Right atrium auricular region (tissue), 2 donors: Measurements from ENCODE around the gene FRMPD3. TPM values are rescaled to one million over a fixed set of nuclear protein-coding genes. Genes with fewer than 3 reads are reported as not detected.
"Not testable (repeated sequence)": the region's sequence is repeated elsewhere in the genome, so short reads cannot be mapped to it uniquely, and the experiment has no call there.

Experiments
- DNase-seq: peaks from one replicate; pipeline ENCODE4 v3.0.0-alpha.2; 2019; ENCODE audit warnings: low spot score
- H3K27ac ChIP-seq, 2 donors: fragments of 200-600 bp; sonication (generic); 1 replicate in 1 of 2; 2 replicates in 1 of 2; pipeline ENCODE4 v1.5.1; 2016 to 2019
- H3K27me3 ChIP-seq, 2 donors: fragments of 200-600 bp; sonication (generic); one replicate each; pipeline versions ENCODE4 v1.5.1 to v1.6.0; 2017 to 2019
- H3K36me3 ChIP-seq: fragments of 200-600 bp; sonication (generic); one replicate; pipeline ENCODE4 v1.5.1; 2016
- H3K4me1 ChIP-seq, 2 donors: fragments of 200-600 bp; sonication (generic); one replicate each; pipeline versions ENCODE4 v1.5.1 to v1.6.0; 2017 to 2019
- H3K4me3 ChIP-seq, 2 donors: fragments of 200-600 bp; sonication (generic); 1 replicate in 1 of 2; 2 replicates in 1 of 2; pipeline ENCODE4 v1.5.1; 2017 to 2019; ENCODE audit warnings: mild to moderate bottlenecking in 1 of 2, moderate library complexity in 1 of 2
- H3K9me3 ChIP-seq, 2 donors: fragments of 200-600 bp; sonication (generic); one replicate each; pipeline ENCODE4 v1.5.1; 2019
- CTCF ChIP-seq, 2 donors: fragments of 200-600 bp; sonication (generic); IDR thresholded peaks; one replicate each; pipeline ENCODE4 v1.5.1; 2019; ENCODE audit warnings: antibody characterized with exemption in 2 of 2
- total RNA-seq, 2 donors: library from RNA; depleted of rRNA; stranded (reverse); fragments of >200 nt; gene quantifications; one replicate each; pipeline ENCODE4 v1.1.0, GENCODE V29; 2016

FRMPD3 gene
- total RNA-seq, 2 donors from 2014 or later, result 0.12 TPM; not detected in 1

GRCh38 chrX:107465932-107466620 is 16.6 kb downstream of the FRMPD3 start:
- DNase-seq, result no peak
- H3K9me3 ChIP-seq, result no peaks in the 10 kb centered on the region
- no peak for TF ChIP-seq CTCF (IDR thresholded peaks at IDR 0.05)
- H3K27ac ChIP-seq, result no peak overlapping the region
- H3K27me3 ChIP-seq, result no peaks in the 10 kb centered on the region
- no peaks in the 10 kb centered on the region for H3K4me1 ChIP-seq
- H3K4me3 ChIP-seq, result no peak overlapping the region
- H3K36me3 ChIP-seq, result no peaks in the 10 kb centered on the region

GRCh38 chrX:107467271-107467670 is 17.8 kb downstream of the FRMPD3 start:
- H3K27me3 ChIP-seq, result no peaks in the 10 kb centered on the region
- no peak overlapping the region for H3K27ac ChIP-seq
- H3K4me3 ChIP-seq, result no peak overlapping the region
- H3K9me3 ChIP-seq, result no peaks in the 10 kb centered on the region
- DNase-seq, result no peak
- H3K4me1 ChIP-seq, result no peaks in the 10 kb centered on the region
- no peaks in the 10 kb centered on the region for H3K36me3 ChIP-seq
- TF ChIP-seq CTCF (IDR thresholded peaks at IDR 0.05), result no peak

GRCh38 chrX:107470198-107470597 is 20.7 kb downstream of the FRMPD3 start:
- DNase-seq, result no peak
- Histone ChIP-seq H3K4me1 (no peaks in the 10 kb centered on the region), H3K4me3 (no peak overlapping the region), H3K27me3 (no peaks in the 10 kb centered on the region), H3K9me3 (no peaks in the 10 kb centered on the region), H3K36me3 (no peaks in the 10 kb centered on the region), H3K27ac (no peak overlapping the region)
- no peak for TF ChIP-seq CTCF (IDR thresholded peaks at IDR 0.05)

- no peaks in the 10 kb centered on the region for H3K9me3 ChIP-seq
- no peaks in the 10 kb centered on the region for H3K27me3 ChIP-seq
- DNase-seq, result no peak
- H3K4me3 ChIP-seq, result no peak overlapping the region
- no peaks in the 10 kb centered on the region for H3K4me1 ChIP-seq
- TF ChIP-seq CTCF (IDR thresholded peaks at IDR 0.05), result no peak
- no peaks in the 10 kb centered on the region for H3K36me3 ChIP-seq
- H3K27ac ChIP-seq, result no peak overlapping the region
Measured at GRCh38 chrX:107470971-107471370, 21.5 kb downstream of the FRMPD3 start.

DNA sequence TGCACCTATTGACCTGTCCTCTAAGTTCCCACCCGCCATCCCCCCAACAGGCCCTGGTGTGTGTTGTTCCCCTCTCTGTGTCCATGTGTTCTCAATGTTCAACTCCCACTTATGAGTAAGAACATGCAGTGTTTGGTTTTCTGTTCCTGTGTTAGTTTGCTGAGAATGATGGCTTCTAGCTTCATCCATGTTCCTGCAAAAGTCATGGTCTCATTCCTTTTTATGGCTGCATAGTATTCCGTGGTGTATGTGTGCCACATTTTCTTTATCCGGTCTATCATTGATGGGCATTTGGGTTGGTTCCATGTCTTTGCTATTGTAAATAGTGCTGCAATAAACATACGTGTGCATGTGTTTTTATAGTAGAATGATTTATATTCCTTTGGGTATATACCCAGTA is 22.0 kb downstream of the FRMPD3 start:
- not testable (repeated sequence) for H3K4me3 ChIP-seq, H3K36me3 ChIP-seq, DNase-seq, H3K27me3 ChIP-seq, H3K4me1 ChIP-seq, H3K27ac ChIP-seq, H3K9me3 ChIP-seq

DNA sequence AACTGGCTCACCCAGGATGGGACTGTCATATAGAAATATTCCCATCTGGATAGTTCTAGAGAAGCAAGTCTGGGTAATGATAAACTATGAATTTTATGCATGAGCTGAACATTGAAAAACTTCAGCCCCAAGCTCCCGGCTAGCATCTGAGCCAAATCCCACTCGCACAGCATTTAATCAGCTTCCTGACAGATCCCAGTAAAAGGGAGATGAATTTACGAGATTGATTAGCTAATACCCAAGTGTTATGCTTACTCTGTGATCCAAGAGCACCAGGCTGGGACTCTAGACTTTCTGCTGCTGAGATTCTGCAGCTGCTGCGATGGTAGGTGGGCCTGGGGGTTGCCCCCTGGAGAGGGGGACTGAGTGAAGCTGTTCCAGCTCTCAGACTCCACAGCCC is 28.0 kb downstream of the FRMPD3 start:
- H3K27me3 ChIP-seq, result no peaks in the 10 kb centered on the region
- H3K9me3 ChIP-seq, result no peaks in the 10 kb centered on the region
- H3K4me3 ChIP-seq, result no peak overlapping the region
- no peak for DNase-seq
- no peak overlapping the region for H3K27ac ChIP-seq
- no peaks in the 10 kb centered on the region for H3K36me3 ChIP-seq
- H3K4me1 ChIP-seq, result no peaks in the 10 kb centered on the region
- no peak for TF ChIP-seq CTCF (IDR thresholded peaks at IDR 0.05)
